Loucy (cell line): Measurements from ENCODE around the gene ACTRT3.
"Not testable (repeated sequence)": the region's sequence is repeated elsewhere in the genome, so short reads cannot be mapped to it uniquely, and the experiment has no call there.

Experiments used
- EZH2phosphoT487 ChIP-seq: fragments of 200-600 bp; IDR thresholded peaks from 2 replicates; pipeline ENCODE4 v1.6.1; 2018; ENCODE audit warnings: antibody characterized with exemption, mild to moderate bottlenecking, moderate library complexity, borderline replicate concordance
- TF ChIP-seq, protein P1 (sequence below): fragments of 200-600 bp; sonication (generic); conservative IDR thresholded peaks from 2 replicates; pipeline ENCODE4 v1.5.1; 2014; ENCODE audit warnings: mild to moderate bottlenecking, antibody characterized with exemption, low read length

DNA sequence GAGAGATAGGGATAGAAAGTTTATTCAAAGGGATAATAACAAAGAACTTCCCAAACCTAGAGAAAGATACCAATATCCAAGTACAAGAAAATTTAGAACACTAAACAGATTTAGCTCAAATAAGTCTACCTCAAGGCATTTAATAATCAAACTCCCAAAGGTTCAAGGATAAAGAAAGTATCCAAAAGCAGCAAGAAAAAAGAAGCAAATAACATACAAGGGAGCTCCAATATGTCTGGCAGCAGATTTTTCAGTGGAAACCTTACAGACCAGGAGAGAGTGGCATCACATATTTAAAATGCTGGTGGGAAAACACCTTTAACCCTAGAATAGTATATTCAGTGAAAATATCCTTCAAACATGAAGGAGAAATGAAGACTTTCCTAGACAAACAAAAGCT, 37.5 kb downstream of the ACTRT3 start:
- TF ChIP-seq, protein P1, sequence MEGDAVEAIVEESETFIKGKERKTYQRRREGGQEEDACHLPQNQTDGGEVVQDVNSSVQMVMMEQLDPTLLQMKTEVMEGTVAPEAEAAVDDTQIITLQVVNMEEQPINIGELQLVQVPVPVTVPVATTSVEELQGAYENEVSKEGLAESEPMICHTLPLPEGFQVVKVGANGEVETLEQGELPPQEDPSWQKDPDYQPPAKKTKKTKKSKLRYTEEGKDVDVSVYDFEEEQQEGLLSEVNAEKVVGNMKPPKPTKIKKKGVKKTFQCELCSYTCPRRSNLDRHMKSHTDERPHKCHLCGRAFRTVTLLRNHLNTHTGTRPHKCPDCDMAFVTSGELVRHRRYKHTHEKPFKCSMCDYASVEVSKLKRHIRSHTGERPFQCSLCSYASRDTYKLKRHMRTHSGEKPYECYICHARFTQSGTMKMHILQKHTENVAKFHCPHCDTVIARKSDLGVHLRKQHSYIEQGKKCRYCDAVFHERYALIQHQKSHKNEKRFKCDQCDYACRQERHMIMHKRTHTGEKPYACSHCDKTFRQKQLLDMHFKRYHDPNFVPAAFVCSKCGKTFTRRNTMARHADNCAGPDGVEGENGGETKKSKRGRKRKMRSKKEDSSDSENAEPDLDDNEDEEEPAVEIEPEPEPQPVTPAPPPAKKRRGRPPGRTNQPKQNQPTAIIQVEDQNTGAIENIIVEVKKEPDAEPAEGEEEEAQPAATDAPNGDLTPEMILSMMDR, result not testable (repeated sequence)
- TF ChIP-seq EZH2phosphoT487, result not testable (repeated sequence)
